H9 (cell line): ENCODE data around the gene AHNAK2. TPM values are rescaled to one million over a fixed set of nuclear protein-coding genes. Genes with fewer than 3 reads are reported as not detected.
A peak's percentile ranks its signal among the peaks of the same experiment; 100 is the strongest.

Experiments used
- DNase-seq: peaks from one replicate; pipeline ENCODE4 v3.0.0-alpha.2; 2017
- H2AFZ ChIP-seq: one replicate; pipeline ENCODE4 v1.6.1; 2013; ENCODE audit warnings: mild to moderate bottlenecking, low read length, control low read depth, moderate library complexity
- H2AK5ac ChIP-seq: 2 replicates; pipeline ENCODE4 v1.6.1; 2013; ENCODE audit warnings: low read length, control low read depth, mixed read lengths; ENCODE audit not compliant: insufficient read length
- H2BK120ac ChIP-seq: one replicate; pipeline ENCODE4 v1.6.1; 2013; ENCODE audit warnings: low read depth, mild to moderate bottlenecking, low read length, control low read depth, inconsistent platforms; ENCODE audit not compliant: poor library complexity, severe bottlenecking
- H2BK12ac ChIP-seq: 2 replicates; pipeline ENCODE4 v1.6.1; 2013; ENCODE audit warnings: low read length, control low read depth, mixed read lengths, low read depth; ENCODE audit not compliant: insufficient read length
- H2BK15ac ChIP-seq: 2 replicates; pipeline ENCODE4 v1.6.1; 2013; ENCODE audit warnings: low read depth, low read length, control low read depth
- H2BK20ac ChIP-seq: one replicate; pipeline ENCODE4 v1.6.1; 2013; ENCODE audit warnings: low read depth, mild to moderate bottlenecking, low read length, control low read depth, inconsistent platforms; ENCODE audit not compliant: poor library complexity, severe bottlenecking
- H2BK5ac ChIP-seq: 2 replicates; pipeline ENCODE4 v1.6.1; 2013; ENCODE audit warnings: low read length, control low read depth, mixed read lengths; ENCODE audit not compliant: insufficient read length
- H3K14ac ChIP-seq: 2 replicates; pipeline ENCODE4 v1.6.1; 2013; ENCODE audit warnings: low read length, control low read depth; ENCODE audit not compliant: insufficient read depth
- H3K18ac ChIP-seq: 2 replicates; pipeline ENCODE4 v1.6.1; 2013; ENCODE audit warnings: low read depth, mild to moderate bottlenecking, mixed read lengths, low read length, control low read depth; ENCODE audit not compliant: insufficient read length
- H3K23ac ChIP-seq: 2 replicates; pipeline ENCODE4 v1.6.1; 2013; ENCODE audit warnings: low read length, control low read depth, mixed read lengths, low read depth; ENCODE audit not compliant: insufficient read length
- H3K23me2 ChIP-seq: 2 replicates; pipeline ENCODE4 v1.6.1; 2013; ENCODE audit warnings: low read depth, mild to moderate bottlenecking, mixed read lengths, low read length, control low read depth; ENCODE audit not compliant: insufficient read length, poor library complexity, severe bottlenecking
- H3K27ac ChIP-seq: 2 replicates; pipeline ENCODE4 v1.5.1; 2013; ENCODE audit warnings: low read length, control low read depth, mixed read lengths, low read depth; ENCODE audit not compliant: insufficient read length
- H3K27me3 ChIP-seq: 2 replicates; pipeline ENCODE4 v1.6.1; 2013; ENCODE audit warnings: low read length, control low read depth, inconsistent platforms; ENCODE audit not compliant: insufficient read depth
- H3K4ac ChIP-seq: 2 replicates; pipeline ENCODE4 v1.6.1; 2013; ENCODE audit warnings: low read depth, mild to moderate bottlenecking, control low read depth, inconsistent platforms, low read length, moderate library complexity
- H3K4me1 ChIP-seq: 2 replicates; pipeline ENCODE4 v1.6.1; 2013; ENCODE audit warnings: low read length, control low read depth, inconsistent platforms; ENCODE audit not compliant: insufficient read depth
- H3K4me2 ChIP-seq: 2 replicates; pipeline ENCODE4 v1.6.1; 2013; ENCODE audit warnings: low read length, control low read depth, mixed read lengths; ENCODE audit not compliant: insufficient read length, insufficient read depth
- H3K56ac ChIP-seq: 2 replicates; pipeline ENCODE4 v1.6.1; 2013; ENCODE audit warnings: low read depth, mild to moderate bottlenecking, mixed read lengths, low read length, control low read depth; ENCODE audit not compliant: insufficient read length
- H3K79me1 ChIP-seq: 2 replicates; pipeline ENCODE4 v1.6.1; 2013; ENCODE audit warnings: low read depth, mild to moderate bottlenecking, moderate library complexity, low read length, control low read depth, inconsistent platforms; ENCODE audit not compliant: insufficient read depth, poor library complexity, severe bottlenecking
- H3K79me2 ChIP-seq: 2 replicates; pipeline ENCODE4 v1.6.1; 2013; ENCODE audit warnings: low read length, control low read depth, inconsistent platforms; ENCODE audit not compliant: insufficient read depth
- H3K9ac ChIP-seq: 2 replicates; pipeline ENCODE4 v1.6.1; 2013; ENCODE audit warnings: low read length, control low read depth, mixed read lengths; ENCODE audit not compliant: insufficient read length; ENCODE audit errors: extremely low read depth
- H3K9me3 ChIP-seq: one replicate; pipeline ENCODE4 v1.6.1; 2013; ENCODE audit warnings: low read depth, low read length, inconsistent platforms; ENCODE audit not compliant: control insufficient read depth
- H3T11ph ChIP-seq: one replicate; pipeline ENCODE4 v1.6.1; 2013; ENCODE audit warnings: mild to moderate bottlenecking, low read length, control low read depth, inconsistent platforms
- H4K20me1 ChIP-seq: one replicate; pipeline ENCODE4 v1.6.1; 2013; ENCODE audit not compliant: control insufficient read depth, insufficient read length, insufficient read depth
- H4K5ac ChIP-seq: 2 replicates; pipeline ENCODE4 v1.6.1; 2013; ENCODE audit warnings: low read depth, mild to moderate bottlenecking, mixed read lengths, low read length, control low read depth; ENCODE audit not compliant: insufficient read length
- H4K8ac ChIP-seq: replicated peaks from 2 replicates; pipeline ENCODE4 v1.6.1; 2013; ENCODE audit warnings: low read length, control low read depth, mixed read lengths, low read depth; ENCODE audit not compliant: insufficient read length
- H4K91ac ChIP-seq: 2 replicates; pipeline ENCODE4 v1.6.1; 2013; ENCODE audit warnings: low read depth, mild to moderate bottlenecking, moderate library complexity, mixed read lengths, low read length, control low read depth; ENCODE audit not compliant: insufficient read length
- H3K27ac Mint-ChIP-seq, 3 experiments: 2 replicates in 2 of 3; 3 replicates in 1 of 3; pipeline ENCODE4 v1.8.0; 2020 to 2021; ENCODE audit warnings: mixed read lengths in 3 of 3, mild to moderate bottlenecking in 1 of 3, moderate library complexity in 1 of 3
- H3K27me3 Mint-ChIP-seq: 2 replicates; pipeline ENCODE4 v1.8.0; 2021; ENCODE audit warnings: low read depth, mild to moderate bottlenecking, moderate library complexity, mixed read lengths
- H3K36me3 Mint-ChIP-seq, 3 experiments: 2 replicates in 2 of 3; 3 replicates in 1 of 3; pipeline ENCODE4 v1.8.0; 2020 to 2021; ENCODE audit warnings: low read depth in 3 of 3, mixed read lengths in 3 of 3; ENCODE audit not compliant: insufficient read depth in 1 of 3
- H3K4me1 Mint-ChIP-seq, 2 experiments: 2 replicates each; pipeline ENCODE4 v1.8.0; 2020; ENCODE audit warnings: mixed read lengths in 2 of 2
- H3K4me3 Mint-ChIP-seq, 2 experiments: 2 replicates in 1 of 2; 3 replicates in 1 of 2; pipeline ENCODE4 v1.8.0; 2020 to 2021; ENCODE audit warnings: mild to moderate bottlenecking in 2 of 2, mixed read lengths in 2 of 2, moderate library complexity in 1 of 2
- H3K9me3 Mint-ChIP-seq, 2 experiments: 2 replicates in 1 of 2; 3 replicates in 1 of 2; pipeline ENCODE4 v1.8.0; 2020; ENCODE audit warnings: mild to moderate bottlenecking in 2 of 2, mixed read lengths in 2 of 2, moderate library complexity in 1 of 2
- WGBS: extraction: QIAGEN DNeasy Blood & Tissue Kit; methylation state at CpG from one replicate; pipeline ENCODE4 v1.1.7; 2013; ENCODE audit warnings: missing lambda C conversion rate, low lambda C conversion rate, mixed read lengths; ENCODE audit not compliant: insufficient read length; ENCODE audit errors: extremely low coverage; 5-methylcytosine and 5-hydroxymethylcytosine counted together
- total RNA-seq: library from RNA; stranded (reverse); gene quantifications from 2 replicates; pipeline ENCODE4 v1.2.1, GENCODE V29; 2021
- TF ChIP-seq, protein P1 (sequence below): fragments of 200-600 bp; sonication (generic); conservative IDR thresholded peaks from 3 replicates; pipeline ENCODE4 v1.8.0; 2021; ENCODE audit warnings: antibody characterized with exemption, mild to moderate bottlenecking

Gene AHNAK2
- total RNA-seq, 1 experiment from 2014 or later: 2.8 TPM

GRCh38 chr14:104897330-104898194, 80.6 kb downstream of the AHNAK2 start:
- Histone ChIP-seq H3K23me2 (no peaks in the 10 kb centered on the region), H4K91ac (no peak overlapping the region), H3K79me2 (no peaks in the 10 kb centered on the region), H2BK120ac (no peak overlapping the region), H3K79me1 (no peaks in the 10 kb centered on the region), H2AFZ (no peak overlapping the region), H4K8ac (no peak overlapping the region), H3K14ac (no peak overlapping the region; the same call in 1 of the 2 replicates), H2AK5ac (no peak overlapping the region), H3K27me3 (no peaks in the 10 kb centered on the region), H3K4ac (no peak overlapping the region), H3T11ph (no peak overlapping the region), H2BK5ac (no peak overlapping the region), H3K56ac (no peak overlapping the region), H3K27ac (no peak overlapping the region), H2BK15ac (no peak overlapping the region), H2BK12ac (no peak overlapping the region), H3K18ac (no peak overlapping the region), H3K9ac (no peak overlapping the region), H3K9me3 (no peaks in the 10 kb centered on the region), H3K4me1 (no peaks in the 10 kb centered on the region), H4K5ac (no peak overlapping the region), H2BK20ac (no peak overlapping the region), H4K20me1 (no peaks in the 10 kb centered on the region), H3K4me2 (no peak overlapping the region), H3K23ac (no peak overlapping the region)
- peaks cover 0 to 6% of the 10 kb centered on the region in 2 experiments; a peak in 1 of 4 replicates for H3K4me1 Mint-ChIP-seq
- H3K36me3 Mint-ChIP-seq: no peaks in the 10 kb centered on the region
- H3K27ac Mint-ChIP-seq: no peak overlapping the region
- H3K9me3 Mint-ChIP-seq: no peaks in the 10 kb centered on the region
- peaks cover 29% of the 10 kb centered on the region for H3K27me3 Mint-ChIP-seq
- no peak overlapping the region for H3K4me3 Mint-ChIP-seq
- TF ChIP-seq, protein P1, sequence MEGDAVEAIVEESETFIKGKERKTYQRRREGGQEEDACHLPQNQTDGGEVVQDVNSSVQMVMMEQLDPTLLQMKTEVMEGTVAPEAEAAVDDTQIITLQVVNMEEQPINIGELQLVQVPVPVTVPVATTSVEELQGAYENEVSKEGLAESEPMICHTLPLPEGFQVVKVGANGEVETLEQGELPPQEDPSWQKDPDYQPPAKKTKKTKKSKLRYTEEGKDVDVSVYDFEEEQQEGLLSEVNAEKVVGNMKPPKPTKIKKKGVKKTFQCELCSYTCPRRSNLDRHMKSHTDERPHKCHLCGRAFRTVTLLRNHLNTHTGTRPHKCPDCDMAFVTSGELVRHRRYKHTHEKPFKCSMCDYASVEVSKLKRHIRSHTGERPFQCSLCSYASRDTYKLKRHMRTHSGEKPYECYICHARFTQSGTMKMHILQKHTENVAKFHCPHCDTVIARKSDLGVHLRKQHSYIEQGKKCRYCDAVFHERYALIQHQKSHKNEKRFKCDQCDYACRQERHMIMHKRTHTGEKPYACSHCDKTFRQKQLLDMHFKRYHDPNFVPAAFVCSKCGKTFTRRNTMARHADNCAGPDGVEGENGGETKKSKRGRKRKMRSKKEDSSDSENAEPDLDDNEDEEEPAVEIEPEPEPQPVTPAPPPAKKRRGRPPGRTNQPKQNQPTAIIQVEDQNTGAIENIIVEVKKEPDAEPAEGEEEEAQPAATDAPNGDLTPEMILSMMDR: no peak
- no CpG with 5 or more reads among the region's 37 CpGs for WGBS
- peak; percentile 24 for DNase-seq
